Mesangial cell (primary cell): ENCODE data around the gene CDY1B. TPM values are rescaled to one million over a fixed set of nuclear protein-coding genes. Genes with fewer than 3 reads are reported as not detected.

ENCODE experiments used
- total RNA-seq: library from RNA; depleted of rRNA; stranded (reverse); fragments of >200 nt; gene quantifications from 2 replicates; pipeline ENCODE4 v1.2.3, GENCODE V29; 2015

CDY1B gene
- total RNA-seq: not detected in 2 replicates

GRCh38 chrY:24047919-24048318 is at the start of gene CDY1B:
Gene CDY1B (minus strand): TSS chrY:24048019. CDS start chrY:24047688, 331 bp downstream.

